ENCODE results near the gene KIAA0232. TPM values are rescaled to one million over a fixed set of nuclear protein-coding genes. Genes with fewer than 3 reads are reported as not detected.

KIAA0232 gene
- total RNA-seq, 1 experiment from 2014 or later = 28.5 TPM

GRCh38 chr4:6781113-6781512, 1.4 kb upstream of the KIAA0232 start:
- H3K4me1 Mint-ChIP-seq = peaks cover 41 to 55% of the 10 kb centered on the region in 2 experiments
- Histone ChIP-seq H2AFZ (ENCODE audit: low read length) (no peak overlapping the region), H3K23me2 (ENCODE audit: insufficient read length, low read depth, low read length, poor library complexity, severe bottlenecking) (peaks cover 3% of the 10 kb centered on the region), H4K5ac (ENCODE audit: insufficient read length, low read depth, low read length) (no peak overlapping the region), H2BK120ac (ENCODE audit: low read depth, low read length, poor library complexity, severe bottlenecking) (no peak overlapping the region), H4K8ac (replicated peaks; ENCODE audit: insufficient read length, low read depth, low read length) (no peak overlapping the region), H2AK5ac (ENCODE audit: insufficient read length, low read length) (no peak overlapping the region), H2BK5ac (ENCODE audit: insufficient read length, low read length) (no peak overlapping the region), H3K79me1 (ENCODE audit: insufficient read depth, low read depth, low read length, poor library complexity, severe bottlenecking) (no peaks in the 10 kb centered on the region), H3K79me2 (ENCODE audit: insufficient read depth, low read length) (peaks cover 8% of the 10 kb centered on the region; the same call in 1 of the 2 replicates), H2BK12ac (ENCODE audit: insufficient read length, low read depth, low read length) (no peak overlapping the region), H3K23ac (ENCODE audit: insufficient read length, low read depth, low read length) (no peak overlapping the region), H4K91ac (ENCODE audit: insufficient read length, low read depth, low read length) (no peak overlapping the region), H4K20me1 (ENCODE audit: control insufficient read depth, insufficient read depth, insufficient read length) (no peaks in the 10 kb centered on the region), H2BK20ac (ENCODE audit: low read depth, low read length, poor library complexity, severe bottlenecking) (no peak overlapping the region), H3K14ac (ENCODE audit: insufficient read depth, low read length) (no peak overlapping the region), H3K4ac (ENCODE audit: low read depth, low read length) (no peak overlapping the region), H3K27ac (ENCODE audit: insufficient read length, low read depth, low read length) (no peak overlapping the region), H3K27me3 (ENCODE audit: insufficient read depth, low read length) (no peaks in the 10 kb centered on the region), H3K56ac (ENCODE audit: insufficient read length, low read depth, low read length) (no peak overlapping the region), H2BK15ac (ENCODE audit: low read depth, low read length) (no peak overlapping the region), H3K9ac (ENCODE audit: extremely low read depth, insufficient read length, low read length) (no peak overlapping the region), H3K18ac (ENCODE audit: insufficient read length, low read depth, low read length) (no peak overlapping the region), H3T11ph (ENCODE audit: low read length) (no peak overlapping the region), H3K4me2 (ENCODE audit: insufficient read depth, insufficient read length, low read length) (no peak overlapping the region), H3K9me3 (ENCODE audit: control insufficient read depth, low read depth, low read length) (no peaks in the 10 kb centered on the region), H3K4me1 (ENCODE audit: insufficient read depth, low read length) (0 out of 2 replicates have a peak, but pooled peaks cover 3% of the 10 kb centered on the region)
- H3K36me3 Mint-ChIP-seq (ENCODE audit: insufficient read depth in 1 of 3, low read depth in 3 of 3) = no peaks in the 10 kb centered on the region
- TF ChIP-seq CTCF (conservative IDR thresholded peaks at IDR 0.05) = no peak
- no CpG with 5 or more reads among the region's 8 CpGs for WGBS (ENCODE audit: extremely low coverage, insufficient read length, low lambda C conversion rate)
- H3K4me3 Mint-ChIP-seq = peak overlapping the region; percentile 60 to 79; a peak in 4 of 5 replicates
- H3K9me3 Mint-ChIP-seq = no peaks in the 10 kb centered on the region; a peak in 1 of 5 replicates
- peaks cover 31% of the 10 kb centered on the region for H3K27me3 Mint-ChIP-seq (ENCODE audit: low read depth)
- no peak overlapping the region for H3K27ac Mint-ChIP-seq
- DNase-seq = no peak

Measured in H9 (cell line).